Measurements from ENCODE around the gene TMEM108.
A peak's percentile ranks its signal among the peaks of the same experiment; 100 is the strongest.

The TMEM108 gene

DNA sequence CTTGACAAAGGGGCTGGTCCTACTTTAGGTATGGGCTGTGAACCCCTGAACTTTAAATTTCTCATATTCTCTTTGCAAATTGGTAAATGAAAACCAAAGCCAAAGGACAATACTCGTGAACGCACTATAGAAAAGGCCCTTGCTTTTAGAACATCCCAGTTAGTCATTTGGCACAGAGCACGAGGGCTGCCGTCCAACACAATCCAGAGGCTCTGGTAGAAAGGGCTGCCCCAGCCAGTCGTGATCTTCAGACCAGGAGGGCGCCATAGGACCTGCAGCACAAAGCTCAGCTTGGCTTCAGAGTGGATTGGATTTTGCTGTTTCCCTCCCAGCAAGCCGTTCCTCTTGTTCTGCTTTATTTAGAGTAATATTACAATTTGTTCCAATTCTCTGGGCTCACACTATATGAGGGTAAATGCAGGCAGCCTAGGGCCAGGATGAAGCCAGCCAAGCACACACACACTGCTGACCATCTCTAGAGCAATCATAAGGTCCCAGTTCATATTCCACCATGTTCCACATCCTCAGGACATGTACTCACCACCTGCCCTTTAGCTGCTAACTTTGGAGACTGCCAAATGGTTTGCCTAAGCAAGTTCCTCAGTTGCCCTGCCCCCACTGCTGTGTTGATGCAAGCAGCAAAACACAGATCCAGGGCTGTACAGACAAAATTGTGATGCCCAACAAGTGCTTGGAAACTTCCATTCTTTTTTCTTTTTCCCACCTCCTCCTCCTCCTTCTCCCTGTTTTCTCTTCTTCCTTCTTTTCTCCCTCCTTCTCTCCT lies 355.7 kb downstream of the TMEM108 start:
- DNase-seq, result no peak

GRCh38 chr3:133394561-133395311 lies 356.5 kb downstream of the TMEM108 start:
- DNase-seq, result no peak

GRCh38 chr3:133396906-133397305 lies 358.7 kb downstream of the TMEM108 start:
- no peak for DNase-seq

DNA sequence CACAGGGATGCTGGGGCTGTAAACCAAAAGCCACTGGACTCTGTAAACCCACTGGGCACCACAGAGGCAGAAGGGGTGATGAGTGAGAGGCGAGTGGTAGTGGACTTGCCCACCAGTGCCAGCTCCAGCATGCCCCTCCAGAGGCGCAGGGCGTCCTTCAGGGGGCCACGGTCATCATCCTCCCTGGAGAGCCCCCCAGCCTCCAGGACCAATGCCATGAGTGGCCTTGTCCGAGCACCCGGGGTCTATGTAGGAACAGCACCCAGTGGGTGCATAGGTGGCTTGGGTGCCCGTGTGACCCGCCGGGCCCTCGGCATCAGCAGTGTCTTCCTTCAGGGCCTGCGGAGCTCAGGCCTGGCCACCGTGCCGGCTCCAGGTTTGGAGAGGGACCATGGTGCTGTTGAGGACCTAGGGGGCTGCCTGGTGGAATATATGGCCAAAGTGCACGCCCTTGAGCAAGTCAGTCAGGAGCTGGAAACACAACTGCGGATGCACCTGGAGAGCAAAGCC lies 361.9 kb downstream of the TMEM108 start, which contains the start of gene BFSP2:
TSS of gene BFSP2 (plus strand) at position 51 of the 510 bp plus-strand sequence. CDS start at position 79, 28 bp downstream.
- DNase-seq, result no peak

- DNase-seq, result no peak
Observed at GRCh38 chr3:133401374-133402135, 363.4 kb downstream of the TMEM108 start.

DNA sequence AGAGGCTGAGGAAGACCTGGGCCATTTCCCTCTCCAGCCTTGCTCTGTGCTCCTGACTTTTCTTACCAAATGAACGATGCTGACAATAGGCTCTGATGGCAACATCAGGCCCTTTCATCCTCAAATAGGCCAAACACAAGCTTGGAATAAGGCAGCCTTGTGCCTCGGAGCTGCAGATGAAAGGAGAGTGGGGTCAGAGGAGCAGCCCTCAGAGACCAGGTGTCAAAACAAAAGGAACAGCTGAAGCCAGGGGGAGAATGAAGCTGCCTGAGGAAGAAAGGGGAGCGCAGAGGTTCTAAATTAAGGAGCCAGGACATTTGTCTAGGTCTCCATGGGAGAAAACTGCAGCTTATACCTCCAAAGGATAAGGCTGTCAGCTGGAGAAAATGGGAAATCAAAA lies 366.7 kb downstream of the TMEM108 start:
- peak; percentile 55 to 60 for DNase-seq

DNA sequence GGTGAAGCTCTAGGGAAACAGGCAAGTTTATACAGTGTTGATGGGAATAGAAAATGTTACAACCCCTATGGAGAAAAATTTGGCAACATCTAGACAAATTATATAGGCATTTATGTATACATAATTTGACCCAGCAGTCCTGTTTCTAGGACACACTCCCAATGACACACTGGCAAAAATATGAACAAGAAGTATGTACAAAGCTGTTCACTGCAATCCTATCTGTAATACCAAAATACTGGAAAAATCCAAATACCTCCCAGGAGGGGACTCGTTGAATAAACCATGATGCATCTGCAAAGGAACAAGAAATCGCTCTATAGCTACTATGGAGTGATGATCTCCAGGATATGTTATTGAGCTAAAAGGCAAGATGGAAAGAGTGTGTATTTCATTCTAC lies 370.2 kb downstream of the TMEM108 start:
- no peak for DNase-seq

- DNase-seq, result no peak
Observed at GRCh38 chr3:133408961-133409360, 370.8 kb downstream of the TMEM108 start.

DNA sequence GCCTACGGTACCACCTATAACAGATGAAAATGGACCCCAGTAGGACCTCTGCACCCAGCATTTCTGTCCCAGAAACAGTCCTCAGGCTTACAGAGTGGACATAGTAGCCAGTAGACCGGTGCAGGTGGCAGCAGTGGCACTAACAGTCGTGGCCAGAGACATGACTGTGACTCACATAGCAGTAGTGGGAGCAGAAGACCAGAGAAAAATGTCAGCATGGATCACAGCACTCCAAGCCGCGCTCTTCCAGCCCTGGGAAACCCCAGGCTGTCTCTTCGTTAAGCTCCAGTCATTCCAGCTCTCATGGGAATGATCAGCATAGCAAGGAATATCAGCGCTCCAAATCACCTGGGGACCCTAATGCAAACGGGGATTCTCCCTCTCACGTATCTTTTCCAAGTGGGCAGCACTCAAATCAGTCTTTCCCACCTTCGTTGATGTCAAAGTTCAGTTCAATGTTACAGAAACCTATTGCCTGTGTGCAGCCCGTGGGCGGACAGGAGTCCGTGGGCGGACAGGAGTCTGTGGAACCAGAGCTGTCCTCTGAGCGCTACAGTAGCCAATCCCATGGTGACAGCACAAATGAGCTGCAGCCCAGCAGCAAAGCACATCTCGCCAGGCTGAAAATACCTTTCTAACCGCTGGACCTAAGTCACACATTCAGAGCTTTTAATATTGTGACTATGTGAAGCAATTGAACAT lies 372.2 kb downstream of the TMEM108 start:
- DNase-seq, result no peak

DNA sequence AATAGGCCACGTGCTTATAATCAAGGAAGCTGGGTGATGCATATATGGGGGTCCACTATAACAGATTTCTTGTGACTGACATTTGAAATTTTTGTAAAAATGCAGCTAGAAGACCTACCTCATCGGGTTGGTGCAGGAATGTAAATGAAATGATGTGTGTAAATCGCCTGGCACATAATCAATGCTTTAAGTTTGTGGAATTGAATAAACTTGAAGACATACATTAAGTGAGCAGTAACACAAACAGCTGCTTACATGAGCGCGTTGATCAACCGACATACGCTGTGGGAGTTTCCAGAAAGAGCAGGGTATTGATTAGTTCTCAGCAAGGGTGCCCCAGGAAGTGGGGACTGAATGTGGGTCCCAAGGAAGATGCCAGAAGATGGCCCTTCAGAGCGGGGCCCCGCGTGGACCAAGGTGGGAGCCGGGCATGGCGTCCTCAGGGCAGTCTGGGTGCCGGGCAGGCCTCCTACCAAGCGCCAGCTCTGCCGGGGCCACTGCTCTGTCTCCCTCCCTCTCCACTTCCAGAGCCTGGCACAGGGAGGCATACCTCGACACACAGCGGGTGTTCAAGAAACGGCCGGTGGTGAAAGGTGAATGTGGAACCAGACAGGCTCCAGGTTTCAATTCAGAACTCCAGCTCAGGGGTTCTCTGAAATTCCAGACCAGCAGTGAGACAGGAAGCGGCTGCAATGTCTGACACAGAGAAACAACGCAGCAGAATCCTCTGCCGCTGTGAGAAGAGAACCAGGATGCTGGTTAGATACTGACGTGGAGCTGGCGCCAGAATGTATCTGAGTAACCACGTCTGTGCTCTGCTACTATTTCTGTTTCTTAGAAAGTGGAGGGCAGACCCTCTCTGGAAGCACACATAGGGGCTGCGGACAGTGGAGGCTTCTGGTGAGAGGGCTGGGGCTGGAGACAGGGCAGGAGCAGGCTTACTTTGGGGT lies 374.3 kb downstream of the TMEM108 start:
- peak; percentile 48 to 53 for DNase-seq

GRCh38 chr3:133413161-133414020 lies 375.2 kb downstream of the TMEM108 start:
- DNase-seq, result peak; percentile 48 to 60

DNA sequence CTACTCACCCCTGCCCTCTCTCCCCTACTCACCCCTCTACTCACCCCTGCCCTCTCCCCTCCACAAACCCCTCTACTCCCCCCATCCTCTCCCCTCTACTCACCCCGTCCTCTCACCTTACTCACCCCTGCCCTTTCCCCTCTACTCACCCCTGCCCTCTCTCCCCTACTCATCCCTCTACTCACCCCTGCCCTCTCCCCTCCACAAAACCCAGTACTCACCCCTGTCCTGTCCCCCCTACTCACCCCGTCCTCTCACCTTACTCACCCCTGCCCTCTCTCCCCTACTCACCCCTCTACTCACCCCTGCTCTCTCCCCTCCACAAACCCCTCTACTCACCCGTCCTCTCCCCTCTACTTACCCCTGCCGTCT lies 375.8 kb downstream of the TMEM108 start:
- DNase-seq, result no peak

DNA sequence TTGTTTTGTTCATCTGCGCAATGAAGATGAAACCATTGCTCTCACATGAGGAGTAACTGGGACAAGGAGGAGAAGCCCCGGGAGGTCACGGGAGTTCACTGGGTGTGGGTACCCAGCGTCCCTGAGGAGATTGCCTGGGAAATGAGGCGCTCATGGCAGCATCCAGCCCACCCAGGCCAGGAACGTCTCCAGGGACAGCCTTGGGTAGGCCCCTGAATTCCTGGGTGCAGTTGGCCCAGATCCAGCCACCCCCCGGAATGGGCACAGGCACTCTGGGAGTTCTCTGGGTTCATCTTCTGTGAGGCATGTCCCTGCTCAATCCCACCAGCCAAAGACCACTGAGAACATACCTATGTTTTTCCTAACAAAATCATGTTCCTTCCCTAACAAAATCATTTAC lies 380.2 kb downstream of the TMEM108 start:
- no peak for DNase-seq

- no peak for DNase-seq
Observed at GRCh38 chr3:133419151-133419909, 381.1 kb downstream of the TMEM108 start.

- no peak for DNase-seq
Observed at GRCh38 chr3:133424937-133425869, 387.0 kb downstream of the TMEM108 start.

DNA sequence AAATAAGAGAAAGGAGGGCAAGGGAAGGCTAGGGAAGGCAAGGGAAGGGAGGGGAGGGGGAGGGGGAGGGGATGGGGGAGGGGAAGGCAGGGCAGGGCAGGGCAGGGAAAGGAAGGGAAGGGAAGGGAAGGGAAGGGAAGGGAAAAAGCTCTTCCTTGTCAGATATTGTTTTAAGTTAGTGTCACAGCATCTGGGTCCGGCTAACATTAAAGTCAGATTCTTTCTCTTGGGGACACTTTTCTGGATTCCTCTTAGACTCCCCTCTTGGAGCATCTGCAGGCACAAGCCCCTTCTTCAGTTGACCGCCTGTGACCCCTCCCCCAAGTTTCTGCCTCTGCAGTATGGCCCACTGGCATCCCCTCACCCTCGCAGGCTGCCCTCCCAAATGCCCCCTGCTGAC lies 387.7 kb downstream of the TMEM108 start:
- no peak for DNase-seq

- no peak for DNase-seq
Observed at GRCh38 chr3:133426721-133427120, 388.5 kb downstream of the TMEM108 start.

- no peak for DNase-seq
Observed at GRCh38 chr3:133428552-133428951, 390.4 kb downstream of the TMEM108 start.
